Measurements from ENCODE around the gene PRAMEF5. TPM values are rescaled to one million over a fixed set of nuclear protein-coding genes. Genes with fewer than 3 reads are reported as not detected.
A peak's percentile ranks its signal among the peaks of the same experiment; 100 is the strongest.
"Not testable (repeated sequence)": the region's sequence is repeated elsewhere in the genome, so short reads cannot be mapped to it uniquely, and the experiment has no call there.

The PRAMEF5 gene
- total and polyA plus RNA-seq, 10 of the 15 experiments (the other 5 are each of a cell fraction or from before 2014, with no cell fraction given): not detected

GRCh38 chr1:13277016-13277415 lies 23.0 kb downstream of the PRAMEF5 start:
- TF ChIP-seq CTCF (IDR thresholded peaks at IDR 0.05 in 2 of 3, conservative IDR thresholded peaks at IDR 0.05 in 1 of 3; ENCODE audit: control insufficient read depth in 2 of 3, extremely low read depth in 1 of 3, insufficient read depth in 1 of 3, low read depth in 3 of 3, low read length in 3 of 3): peak in 1 of 3 experiments; percentile 1; a peak in 1 of 6 replicates
- H3K9me3 ChIP-seq (replicated peaks; ENCODE audit: control insufficient read depth, insufficient read depth, low read length); intact Hi-C loops (cut with micrococcal nuclease; ENCODE audit: unreplicated experiment); H2AFZ ChIP-seq (ENCODE audit: control insufficient read depth, low read depth, low read length); DNase-seq (ENCODE audit: low read depth, low spot score); H4K20me1 ChIP-seq (ENCODE audit: control insufficient read depth, insufficient read depth); H3K4me2 ChIP-seq (ENCODE audit: control insufficient read depth, insufficient read depth); H3K4me3 ChIP-seq; SMC1A ChIA-PET (ENCODE audit: uncharacterized antibody, unreplicated experiment); H3K9ac ChIP-seq (ENCODE audit: control insufficient read depth, insufficient read depth, low read length); in situ Hi-C loops (cut with MboI); RAD21 ChIA-PET (ENCODE audit: unreplicated experiment); H3K27ac ChIP-seq (ENCODE audit: control insufficient read depth, insufficient read depth); H3K27me3 ChIP-seq (replicated peaks in 1 of 2; ENCODE audit: control insufficient read depth in 2 of 2, insufficient read depth in 2 of 2, low read length in 1 of 2); CTCF ChIA-PET; FAIRE-seq; POLR2A ChIA-PET; H3K79me2 ChIP-seq (ENCODE audit: control insufficient read depth, insufficient read depth, low read length); H3K4me1 ChIP-seq (ENCODE audit: control insufficient read depth, insufficient read depth, low read length); H3K36me3 ChIP-seq (ENCODE audit: control insufficient read depth in 2 of 2, insufficient read depth in 2 of 2, low read length in 1 of 2); BruUV-seq (replicated peaks): not testable (repeated sequence)
- 40% methylated on average over 4 of the region's 6 CpGs for WGBS (ENCODE audit: insufficient coverage, insufficient replicate concordance, low lambda C conversion rate, missing lambda C conversion rate)
- ATAC-seq: peak; percentile 63

DNA sequence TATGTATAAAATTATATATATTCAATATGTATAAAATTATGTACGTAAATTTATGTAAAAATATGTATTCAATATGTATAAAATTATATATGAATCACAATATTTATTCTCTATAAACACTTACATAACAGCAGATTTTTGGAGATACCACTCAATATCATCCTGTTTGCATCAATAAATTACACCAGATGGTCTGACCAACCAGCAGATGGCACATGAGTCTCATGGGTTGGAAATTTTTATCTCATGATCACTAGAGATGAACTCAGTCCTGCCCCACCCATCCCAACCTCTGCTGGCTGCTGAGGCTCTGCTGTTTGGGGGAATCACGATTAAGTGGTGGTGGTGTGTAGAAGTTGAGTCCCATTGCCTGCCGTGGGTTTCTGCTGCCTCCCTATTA lies 25.6 kb downstream of the PRAMEF5 start:
- ATAC-seq; H3K27me3 ChIP-seq (replicated peaks in 1 of 2; ENCODE audit: control insufficient read depth in 2 of 2, insufficient read depth in 2 of 2, low read length in 1 of 2); POLR2A ChIA-PET; H2AFZ ChIP-seq (ENCODE audit: control insufficient read depth, low read depth, low read length); BruUV-seq (replicated peaks); H3K79me2 ChIP-seq (ENCODE audit: control insufficient read depth, insufficient read depth, low read length); CTCF ChIA-PET; H4K20me1 ChIP-seq (ENCODE audit: control insufficient read depth, insufficient read depth); intact Hi-C loops (cut with micrococcal nuclease; ENCODE audit: unreplicated experiment); H3K36me3 ChIP-seq (ENCODE audit: control insufficient read depth in 2 of 2, insufficient read depth in 2 of 2, low read length in 1 of 2); H3K9ac ChIP-seq (ENCODE audit: control insufficient read depth, insufficient read depth, low read length); H3K9me3 ChIP-seq (replicated peaks; ENCODE audit: control insufficient read depth, insufficient read depth, low read length); H3K4me2 ChIP-seq (ENCODE audit: control insufficient read depth, insufficient read depth); in situ Hi-C loops (cut with MboI); H3K4me1 ChIP-seq (ENCODE audit: control insufficient read depth, insufficient read depth, low read length); RAD21 ChIA-PET (ENCODE audit: unreplicated experiment); FAIRE-seq; H3K4me3 ChIP-seq; SMC1A ChIA-PET (ENCODE audit: uncharacterized antibody, unreplicated experiment); H3K27ac ChIP-seq (ENCODE audit: control insufficient read depth, insufficient read depth); DNase-seq (ENCODE audit: low read depth, low spot score): not testable (repeated sequence)
- 0% methylated on average over 3 of the region's 3 CpGs for WGBS (ENCODE audit: insufficient coverage, insufficient replicate concordance, low lambda C conversion rate, missing lambda C conversion rate)

DNA sequence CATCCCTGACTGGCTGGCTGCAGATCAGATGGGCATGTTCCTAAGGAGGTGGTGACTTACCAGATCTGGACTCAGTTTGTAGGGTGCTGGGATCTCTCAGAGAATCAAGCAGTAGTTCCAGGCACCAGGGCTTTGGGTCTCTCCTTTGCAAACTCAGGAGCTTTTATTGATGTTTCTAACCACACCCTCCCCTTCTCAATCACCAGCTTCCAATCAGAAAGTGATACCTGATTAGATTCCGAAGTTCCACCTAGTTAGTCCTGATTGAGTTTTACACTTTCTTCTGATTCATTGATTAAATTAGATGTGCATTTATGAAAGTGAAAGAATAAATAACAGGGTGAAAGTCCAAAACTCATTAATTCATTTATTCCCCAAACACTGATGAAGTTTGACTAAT lies 31.0 kb downstream of the PRAMEF5 start, which contains the start of gene PRAMEF8:
TSS of gene PRAMEF8 (minus strand) at position 101 of the 400 bp plus-strand sequence. CDS start 1,046 bp downstream, outside the sequence.
- H3K4me1 ChIP-seq (ENCODE audit: control insufficient read depth, insufficient read depth, low read length); H3K79me2 ChIP-seq (ENCODE audit: control insufficient read depth, insufficient read depth, low read length); H2AFZ ChIP-seq (ENCODE audit: control insufficient read depth, low read depth, low read length); H3K4me2 ChIP-seq (ENCODE audit: control insufficient read depth, insufficient read depth); intact Hi-C loops (cut with micrococcal nuclease; ENCODE audit: unreplicated experiment); H3K9me3 ChIP-seq (replicated peaks; ENCODE audit: control insufficient read depth, insufficient read depth, low read length); H3K27me3 ChIP-seq (replicated peaks in 1 of 2; ENCODE audit: control insufficient read depth in 2 of 2, insufficient read depth in 2 of 2, low read length in 1 of 2); H3K4me3 ChIP-seq; ATAC-seq; H4K20me1 ChIP-seq (ENCODE audit: control insufficient read depth, insufficient read depth); H3K27ac ChIP-seq (ENCODE audit: control insufficient read depth, insufficient read depth); H3K36me3 ChIP-seq (ENCODE audit: control insufficient read depth in 2 of 2, insufficient read depth in 2 of 2, low read length in 1 of 2); POLR2A ChIA-PET; DNase-seq (ENCODE audit: low read depth, low spot score); BruUV-seq (replicated peaks); in situ Hi-C loops (cut with MboI); SMC1A ChIA-PET (ENCODE audit: uncharacterized antibody, unreplicated experiment); CTCF ChIA-PET; H3K9ac ChIP-seq (ENCODE audit: control insufficient read depth, insufficient read depth, low read length); FAIRE-seq; RAD21 ChIA-PET (ENCODE audit: unreplicated experiment): not testable (repeated sequence)
- WGBS (ENCODE audit: insufficient coverage, insufficient replicate concordance, low lambda C conversion rate, missing lambda C conversion rate): no CpG with 5 or more reads among the region's 1 CpG

GRCh38 chr1:13289030-13289429 lies 35.0 kb downstream of the PRAMEF5 start:
- DNase-seq (ENCODE audit: low read depth, low spot score); ATAC-seq; CTCF ChIA-PET; RAD21 ChIA-PET (ENCODE audit: unreplicated experiment); H3K27me3 ChIP-seq (replicated peaks in 1 of 2; ENCODE audit: control insufficient read depth in 2 of 2, insufficient read depth in 2 of 2, low read length in 1 of 2); intact Hi-C loops (cut with micrococcal nuclease; ENCODE audit: unreplicated experiment); H4K20me1 ChIP-seq (ENCODE audit: control insufficient read depth, insufficient read depth); in situ Hi-C loops (cut with MboI); H3K4me1 ChIP-seq (ENCODE audit: control insufficient read depth, insufficient read depth, low read length); H3K4me3 ChIP-seq; POLR2A ChIA-PET; H2AFZ ChIP-seq (ENCODE audit: control insufficient read depth, low read depth, low read length); FAIRE-seq; H3K9me3 ChIP-seq (replicated peaks; ENCODE audit: control insufficient read depth, insufficient read depth, low read length); H3K4me2 ChIP-seq (ENCODE audit: control insufficient read depth, insufficient read depth); H3K9ac ChIP-seq (ENCODE audit: control insufficient read depth, insufficient read depth, low read length); SMC1A ChIA-PET (ENCODE audit: uncharacterized antibody, unreplicated experiment); H3K27ac ChIP-seq (ENCODE audit: control insufficient read depth, insufficient read depth); BruUV-seq (replicated peaks); H3K36me3 ChIP-seq (ENCODE audit: control insufficient read depth in 2 of 2, insufficient read depth in 2 of 2, low read length in 1 of 2); H3K79me2 ChIP-seq (ENCODE audit: control insufficient read depth, insufficient read depth, low read length): not testable (repeated sequence)
- WGBS (ENCODE audit: insufficient coverage, insufficient replicate concordance, low lambda C conversion rate, missing lambda C conversion rate): 8% methylated on average over 1 of the region's 3 CpGs

All from GM12878 (cell line).